Measurements from ENCODE around the gene CTPS2. TPM values are rescaled to one million over a fixed set of nuclear protein-coding genes. Genes with fewer than 3 reads are reported as not detected.

Gene CTPS2
- polyA plus RNA-seq, 1 of the 3 experiments (the other 2 are of a cell fraction) = 6.1 TPM

GRCh38 chrX:16664626-16665025 lies 47.8 kb downstream of the CTPS2 start:
- Histone ChIP-seq H2AFZ (ENCODE audit: low read depth) (no peak overlapping the region), H3K4me2 (no peak overlapping the region), H3K4me3 (ENCODE audit: low read depth in 2 of 2, low read length in 1 of 2) (no peak overlapping the region), H3K4me1 (ENCODE audit: control insufficient read depth in 1 of 2, insufficient read depth in 2 of 2, low read depth in 1 of 2, low read length in 1 of 2) (0 out of 4 replicates have a peak, but pooled peaks cover 0 to 12% of the 10 kb centered on the region in 2 experiments), H3K27me3 (ENCODE audit: insufficient read depth) (no peaks in the 10 kb centered on the region), H4K20me1 (ENCODE audit: insufficient read depth) (no peaks in the 10 kb centered on the region), H3K79me2 (ENCODE audit: insufficient read depth) (no peaks in the 10 kb centered on the region), H3K9me3 (no peaks in the 10 kb centered on the region), H3F3A (replicated peaks; ENCODE audit: insufficient read depth) (peaks cover 31% of the 10 kb centered on the region), H3K27ac (ENCODE audit: low read depth in 2 of 2, low read length in 1 of 2) (peak overlapping the region in 1 of 2 experiments; percentile 74; a peak in 2 of 4 replicates), H3K9ac (no peak overlapping the region), H3K36me3 (replicated peaks in 1 of 2; ENCODE audit: control insufficient read depth in 1 of 2, insufficient read depth in 2 of 2, low read length in 1 of 2) (peaks cover 0 to 4% of the 10 kb centered on the region in 2 experiments), H3K9me2 (no peaks in the 10 kb centered on the region)
- DNase-seq = no peak
- WGBS (ENCODE audit: low lambda C conversion rate) = 52% methylated on average over 2 of the region's 2 CpGs
- TF ChIP-seq CTCF (IDR thresholded peaks at IDR 0.05) (peak; percentile 38), RAD21 (IDR thresholded peaks at IDR 0.05; ENCODE audit: low read length) (peak; percentile 32; the same call in 1 of the 2 replicates), RFX5 (IDR thresholded peaks at IDR 0.05; ENCODE audit: low read length) (no peak), USF1 (IDR thresholded peaks at IDR 0.05; ENCODE audit: borderline replicate concordance, low read depth) (no peak), TCF12 (IDR thresholded peaks at IDR 0.05) (no peak), RCOR1 (IDR thresholded peaks at IDR 0.05; ENCODE audit: low read length) (no peak)
- POLR2A ChIA-PET = no interaction called here
- CTCF ChIA-PET = interaction anchor here (0.6 to 1.9 kb wide), 10 partner anchors 9 to 1193 kb away, joined by 3 to 8 read pairs (median 4); partner anchors contain the start of gene S100G

GRCh38 chrX:16664074-16664473 lies 48.4 kb downstream of the CTPS2 start:
- Histone ChIP-seq H3K4me3 (ENCODE audit: low read depth in 2 of 2, low read length in 1 of 2) (no peak overlapping the region), H3K9me3 (no peaks in the 10 kb centered on the region), H3K79me2 (ENCODE audit: insufficient read depth) (no peaks in the 10 kb centered on the region), H3K9me2 (no peaks in the 10 kb centered on the region), H3K36me3 (replicated peaks in 1 of 2; ENCODE audit: control insufficient read depth in 1 of 2, insufficient read depth in 2 of 2, low read length in 1 of 2) (peaks cover 0 to 4% of the 10 kb centered on the region in 2 experiments), H3K4me2 (no peak overlapping the region), H4K20me1 (ENCODE audit: insufficient read depth) (no peaks in the 10 kb centered on the region), H3K4me1 (ENCODE audit: control insufficient read depth in 1 of 2, insufficient read depth in 2 of 2, low read depth in 1 of 2, low read length in 1 of 2) (peaks cover 0 to 14% of the 10 kb centered on the region in 2 experiments; a peak in 1 of 4 replicates), H3F3A (replicated peaks; ENCODE audit: insufficient read depth) (peaks cover 34% of the 10 kb centered on the region), H2AFZ (ENCODE audit: low read depth) (no peak overlapping the region), H3K27me3 (ENCODE audit: insufficient read depth) (no peaks in the 10 kb centered on the region), H3K27ac (ENCODE audit: low read depth in 2 of 2, low read length in 1 of 2) (peak overlapping the region in 1 of 2 experiments; percentile 74; a peak in 2 of 4 replicates), H3K9ac (no peak overlapping the region)
- DNase-seq = no peak
- ChIA-PET POLR2A (no interaction called here), CTCF (interaction anchor here (0.6 to 1.9 kb wide), 10 partner anchors 8 to 1192 kb away, joined by 3 to 8 read pairs (median 4); partner anchors contain the start of gene S100G)
- 77% methylated on average over 5 of the region's 5 CpGs for WGBS (ENCODE audit: low lambda C conversion rate)
- TF ChIP-seq ZBTB33 (IDR thresholded peaks at IDR 0.05; ENCODE audit: borderline replicate concordance, low read depth) (no peak), RAD21 (IDR thresholded peaks at IDR 0.05; ENCODE audit: low read length) (peak; percentile 44), CTCF (IDR thresholded peaks at IDR 0.05) (peak; percentile 57), GABPA (IDR thresholded peaks at IDR 0.05; ENCODE audit: low read depth) (no peak)

Measured in SK-N-SH (cell line).